Measurements from ENCODE around the gene EMC9. TPM values are rescaled to one million over a fixed set of nuclear protein-coding genes. Genes with fewer than 3 reads are reported as not detected.

Gene EMC9
- polyA plus RNA-seq, 2 of the 4 experiments (the other 2 are of a cell fraction), result 21.5 to 48.5 TPM

- TF ChIP-seq, protein P1, sequence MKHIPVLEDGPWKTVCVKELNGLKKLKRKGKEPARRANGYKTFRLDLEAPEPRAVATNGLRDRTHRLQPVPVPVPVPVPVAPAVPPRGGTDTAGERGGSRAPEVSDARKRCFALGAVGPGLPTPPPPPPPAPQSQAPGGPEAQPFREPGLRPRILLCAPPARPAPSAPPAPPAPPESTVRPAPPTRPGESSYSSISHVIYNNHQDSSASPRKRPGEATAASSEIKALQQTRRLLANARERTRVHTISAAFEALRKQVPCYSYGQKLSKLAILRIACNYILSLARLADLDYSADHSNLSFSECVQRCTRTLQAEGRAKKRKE (CRISPR knock-in tag; IDR thresholded peaks at IDR 0.05; ENCODE audit: low read depth), result no peak
- TF ChIP-seq, protein P2, sequence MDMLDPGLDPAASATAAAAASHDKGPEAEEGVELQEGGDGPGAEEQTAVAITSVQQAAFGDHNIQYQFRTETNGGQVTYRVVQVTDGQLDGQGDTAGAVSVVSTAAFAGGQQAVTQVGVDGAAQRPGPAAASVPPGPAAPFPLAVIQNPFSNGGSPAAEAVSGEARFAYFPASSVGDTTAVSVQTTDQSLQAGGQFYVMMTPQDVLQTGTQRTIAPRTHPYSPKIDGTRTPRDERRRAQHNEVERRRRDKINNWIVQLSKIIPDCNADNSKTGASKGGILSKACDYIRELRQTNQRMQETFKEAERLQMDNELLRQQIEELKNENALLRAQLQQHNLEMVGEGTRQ (IDR thresholded peaks at IDR 0.05), result peak; percentile 92
- TF ChIP-seq, protein P3, sequence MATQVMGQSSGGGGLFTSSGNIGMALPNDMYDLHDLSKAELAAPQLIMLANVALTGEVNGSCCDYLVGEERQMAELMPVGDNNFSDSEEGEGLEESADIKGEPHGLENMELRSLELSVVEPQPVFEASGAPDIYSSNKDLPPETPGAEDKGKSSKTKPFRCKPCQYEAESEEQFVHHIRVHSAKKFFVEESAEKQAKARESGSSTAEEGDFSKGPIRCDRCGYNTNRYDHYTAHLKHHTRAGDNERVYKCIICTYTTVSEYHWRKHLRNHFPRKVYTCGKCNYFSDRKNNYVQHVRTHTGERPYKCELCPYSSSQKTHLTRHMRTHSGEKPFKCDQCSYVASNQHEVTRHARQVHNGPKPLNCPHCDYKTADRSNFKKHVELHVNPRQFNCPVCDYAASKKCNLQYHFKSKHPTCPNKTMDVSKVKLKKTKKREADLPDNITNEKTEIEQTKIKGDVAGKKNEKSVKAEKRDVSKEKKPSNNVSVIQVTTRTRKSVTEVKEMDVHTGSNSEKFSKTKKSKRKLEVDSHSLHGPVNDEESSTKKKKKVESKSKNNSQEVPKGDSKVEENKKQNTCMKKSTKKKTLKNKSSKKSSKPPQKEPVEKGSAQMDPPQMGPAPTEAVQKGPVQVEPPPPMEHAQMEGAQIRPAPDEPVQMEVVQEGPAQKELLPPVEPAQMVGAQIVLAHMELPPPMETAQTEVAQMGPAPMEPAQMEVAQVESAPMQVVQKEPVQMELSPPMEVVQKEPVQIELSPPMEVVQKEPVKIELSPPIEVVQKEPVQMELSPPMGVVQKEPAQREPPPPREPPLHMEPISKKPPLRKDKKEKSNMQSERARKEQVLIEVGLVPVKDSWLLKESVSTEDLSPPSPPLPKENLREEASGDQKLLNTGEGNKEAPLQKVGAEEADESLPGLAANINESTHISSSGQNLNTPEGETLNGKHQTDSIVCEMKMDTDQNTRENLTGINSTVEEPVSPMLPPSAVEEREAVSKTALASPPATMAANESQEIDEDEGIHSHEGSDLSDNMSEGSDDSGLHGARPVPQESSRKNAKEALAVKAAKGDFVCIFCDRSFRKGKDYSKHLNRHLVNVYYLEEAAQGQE (IDR thresholded peaks at IDR 0.05), result no peak
- 0 out of 2 replicates have a peak, but pooled peaks have one; percentile 70 for TF ChIP-seq HOXA7 (CRISPR knock-in tag; IDR thresholded peaks at IDR 0.05)
- TF ChIP-seq TFCP2L1 (CRISPR knock-in tag; IDR thresholded peaks at IDR 0.05), result no peak
- TF ChIP-seq JUNB (IDR thresholded peaks at IDR 0.05), result no peak
- TF ChIP-seq EP300 (IDR thresholded peaks at IDR 0.05), result no peak
- TF ChIP-seq ZC3H11A (IDR thresholded peaks at IDR 0.05), result no peak
- no peak for TF ChIP-seq CEBPB (IDR thresholded peaks at IDR 0.05)
- TF ChIP-seq FOSB (CRISPR knock-in tag; IDR thresholded peaks at IDR 0.05), result no peak
- no peak for TF ChIP-seq CHD2 (IDR thresholded peaks at IDR 0.05; ENCODE audit: low read length, partially characterized antibody)
- peak; percentile 72 to 78 for TF ChIP-seq RAD21 (conservative IDR thresholded peaks at IDR 0.05 in 1 of 2, IDR thresholded peaks at IDR 0.05 in 1 of 2)
- peak; percentile 77 for TF ChIP-seq SMC3 (IDR thresholded peaks at IDR 0.05)
- TF ChIP-seq HEYL (CRISPR knock-in tag; IDR thresholded peaks at IDR 0.05), result no peak
- no peak for TF ChIP-seq RFX5 (IDR thresholded peaks at IDR 0.05)
- no peak for TF ChIP-seq POLR2A (IDR thresholded peaks at IDR 0.05; ENCODE audit: low read length)
- TF ChIP-seq CBX2 (IDR thresholded peaks at IDR 0.05; ENCODE audit: borderline replicate concordance, low read depth), result no peak
- peak; percentile 62 to 79; a peak in 4 of 5 replicates for TF ChIP-seq JUN (IDR thresholded peaks at IDR 0.05)
- TF ChIP-seq BHLHE40 (IDR thresholded peaks at IDR 0.05; ENCODE audit: low read depth, low read length), result no peak
- no peak for TF ChIP-seq ZFP36 (IDR thresholded peaks at IDR 0.05; ENCODE audit: borderline replicate concordance, partially characterized antibody)
- TF ChIP-seq KDM1A (IDR thresholded peaks at IDR 0.05; ENCODE audit: low read depth), result no peak
- TF ChIP-seq HDAC2 (IDR thresholded peaks at IDR 0.05), result no peak
These were observed 19.7 kb upstream of the EMC9 start, which contains the start of gene IRF9 (continued) for GRCh38 chr14:24160850-24161804.

DNA sequence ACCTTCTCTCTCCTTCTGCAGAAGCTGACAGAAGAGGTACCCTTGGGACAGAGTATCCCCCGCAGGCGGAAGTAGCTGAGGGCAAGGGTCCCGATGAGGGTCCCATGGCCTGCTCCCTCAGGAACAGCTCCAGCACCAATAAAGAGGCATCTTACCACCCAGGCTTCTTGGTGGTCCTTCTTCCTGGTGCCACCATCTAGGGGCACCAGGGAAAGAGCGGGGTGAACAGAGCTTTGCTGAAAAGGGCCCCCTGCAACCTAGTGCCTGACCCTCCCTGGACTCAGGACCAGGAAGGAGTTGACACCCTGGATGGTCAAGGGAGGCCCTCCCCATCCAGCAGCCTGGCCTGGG is 19.1 kb upstream of the EMC9 start:
- DNase-seq (ENCODE audit: low read depth in 1 of 2, low spot score in 1 of 2) (no peak), ATAC-seq (no peak; a peak in 2 of 6 replicates), FAIRE-seq (no peak)
- H3K4me2 ChIP-seq, result peak overlapping the region; percentile 92
- H3K27ac ChIP-seq, result peak overlapping the region; percentile 79 to 86; a peak in 5 of 6 replicates
- ChIA-PET POLR2A (interaction anchor here (0.6 to 2.4 kb wide), 9 partner anchors 9 to 97 kb away, joined by 3 to 16 read pairs (median 6); partner anchors contain the start of genes DCAF11, EMC9, NRL and PCK2), CTCF (interaction anchor here (0.5 to 7.0 kb wide), 40 partner anchors 10 to 843 kb away, joined by 3 to 168 read pairs (median 5); partner anchors contain the start of genes CARMIL3, DCAF11, EMC9 and FITM1)
- H3K4me1 ChIP-seq, result peaks cover 25% of the 10 kb centered on the region
- 98% methylated on average over 4 of the region's 4 CpGs for WGBS (ENCODE audit: missing lambda C conversion rate)
- TF ChIP-seq KDM5A (IDR thresholded peaks at IDR 0.05), result no peak
- TF ChIP-seq ESRRA (IDR thresholded peaks at IDR 0.05; ENCODE audit: borderline replicate concordance, low read length), result no peak
- TF ChIP-seq, protein P4, sequence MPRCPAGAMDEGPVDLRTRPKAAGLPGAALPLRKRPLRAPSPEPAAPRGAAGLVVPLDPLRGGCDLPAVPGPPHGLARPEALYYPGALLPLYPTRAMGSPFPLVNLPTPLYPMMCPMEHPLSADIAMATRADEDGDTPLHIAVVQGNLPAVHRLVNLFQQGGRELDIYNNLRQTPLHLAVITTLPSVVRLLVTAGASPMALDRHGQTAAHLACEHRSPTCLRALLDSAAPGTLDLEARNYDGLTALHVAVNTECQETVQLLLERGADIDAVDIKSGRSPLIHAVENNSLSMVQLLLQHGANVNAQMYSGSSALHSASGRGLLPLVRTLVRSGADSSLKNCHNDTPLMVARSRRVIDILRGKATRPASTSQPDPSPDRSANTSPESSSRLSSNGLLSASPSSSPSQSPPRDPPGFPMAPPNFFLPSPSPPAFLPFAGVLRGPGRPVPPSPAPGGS (IDR thresholded peaks at IDR 0.05), result no peak
- no peak for TF ChIP-seq FOXS1 (CRISPR knock-in tag; IDR thresholded peaks at IDR 0.05)
- no peak for TF ChIP-seq CHD2 (IDR thresholded peaks at IDR 0.05; ENCODE audit: low read length, partially characterized antibody)
- no peak for TF ChIP-seq MAFK (IDR thresholded peaks at IDR 0.05; ENCODE audit: partially characterized antibody)
- TF ChIP-seq GATA3 (IDR thresholded peaks at IDR 0.05; ENCODE audit: borderline replicate concordance), result no peak
- TF ChIP-seq, protein P5, sequence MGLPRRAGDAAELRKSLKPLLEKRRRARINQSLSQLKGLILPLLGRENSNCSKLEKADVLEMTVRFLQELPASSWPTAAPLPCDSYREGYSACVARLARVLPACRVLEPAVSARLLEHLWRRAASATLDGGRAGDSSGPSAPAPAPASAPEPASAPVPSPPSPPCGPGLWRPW (IDR thresholded peaks at IDR 0.05), result no peak
- no peak for TF ChIP-seq EP300 (IDR thresholded peaks at IDR 0.05)
- no peak for TF ChIP-seq RFX5 (IDR thresholded peaks at IDR 0.05)
- TF ChIP-seq NFE2L2 (conservative IDR thresholded peaks at IDR 0.05; ENCODE audit: low read length), result no peak
- no peaks in the 10 kb centered on the region for H3K9me3 ChIP-seq
- no peak overlapping the region for H3K4me3 ChIP-seq

All from A549 (cell line).